Left ventricle myocardium inferior (tissue), 1 donor: ENCODE results near the gene PRRG2. TPM values are rescaled to one million over a fixed set of nuclear protein-coding genes. Genes with fewer than 3 reads are reported as not detected.

Experiments
- DNase-seq: peaks from one replicate; pipeline ENCODE4 v3.0.0-alpha.2; 2020
- H3K27ac ChIP-seq: fragments of 200-600 bp; replicated peaks from 2 replicates; pipeline ENCODE4 v1.8.0; 2021
- H3K27me3 ChIP-seq: fragments of 200-600 bp; 2 replicates; pipeline ENCODE4 v1.8.0; 2021; ENCODE audit warnings: low read depth
- H3K36me3 ChIP-seq: fragments of 200-600 bp; 2 replicates; pipeline ENCODE4 v1.8.0; 2021
- H3K4me1 ChIP-seq: fragments of 200-600 bp; 2 replicates; pipeline ENCODE4 v1.8.0; 2021
- H3K4me3 ChIP-seq: fragments of 200-600 bp; 2 replicates; pipeline ENCODE4 v1.8.0; 2021; ENCODE audit warnings: mild to moderate bottlenecking, moderate library complexity
- H3K9me3 ChIP-seq: fragments of 200-600 bp; replicated peaks from 2 replicates; pipeline ENCODE4 v1.8.0; 2021
- intact Hi-C: fragments of 100-400 bp; cut with micrococcal nuclease; formaldehyde crosslinking; loops from one replicate; pipeline ENCODE4 v1.11.0; 2022
- total RNA-seq: library from RNA; stranded (reverse); fragmentation: NEBNext Ultra II Directional; extraction: Animal tissue kit (Norgen Biotek cat#: 25700); gene quantifications from one replicate; pipeline ENCODE4 v1.2.1, GENCODE V29; 2021
- TF ChIP-seq, protein P1 (sequence below): fragments of 200-600 bp; IDR thresholded peaks from 2 replicates; pipeline ENCODE4 v1.8.0; 2021; ENCODE audit warnings: antibody characterized with exemption, mild to moderate bottlenecking, borderline replicate concordance
- donor health status: DM: no; HTN: yes; CAD: no; lungs with severe emphysema.

The PRRG2 gene
- total RNA-seq, 1 donor from 2014 or later, result 0.88 TPM

DNA sequence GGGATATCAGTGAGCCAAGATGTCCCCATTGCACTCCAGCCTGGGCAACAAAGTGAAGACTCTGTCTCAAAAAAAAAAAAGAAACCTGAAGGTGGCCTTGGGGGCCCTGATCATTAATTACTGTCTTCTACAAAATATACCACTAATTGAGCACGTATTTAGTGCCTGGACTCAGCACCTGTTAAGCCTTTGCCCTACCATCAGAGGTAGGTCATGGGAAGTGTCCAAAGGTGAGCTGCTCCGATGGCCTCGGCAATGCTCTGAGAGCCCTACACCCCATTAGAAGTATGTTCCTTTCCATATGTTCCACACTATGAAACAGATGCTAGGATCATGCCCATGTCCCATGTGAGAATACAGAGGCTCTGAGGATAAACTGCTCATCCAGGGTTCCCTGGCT is 21.7 kb upstream of the PRRG2 start:
- H3K27me3 ChIP-seq, result no peaks in the 10 kb centered on the region
- peaks cover 53% of the 10 kb centered on the region for H3K36me3 ChIP-seq
- peak overlapping the region; percentile 66 for H3K27ac ChIP-seq
- intact Hi-C loops, result no loop called here
- no peak for DNase-seq
- H3K4me1 ChIP-seq, result peaks cover 15% of the 10 kb centered on the region
- TF ChIP-seq, protein P1, sequence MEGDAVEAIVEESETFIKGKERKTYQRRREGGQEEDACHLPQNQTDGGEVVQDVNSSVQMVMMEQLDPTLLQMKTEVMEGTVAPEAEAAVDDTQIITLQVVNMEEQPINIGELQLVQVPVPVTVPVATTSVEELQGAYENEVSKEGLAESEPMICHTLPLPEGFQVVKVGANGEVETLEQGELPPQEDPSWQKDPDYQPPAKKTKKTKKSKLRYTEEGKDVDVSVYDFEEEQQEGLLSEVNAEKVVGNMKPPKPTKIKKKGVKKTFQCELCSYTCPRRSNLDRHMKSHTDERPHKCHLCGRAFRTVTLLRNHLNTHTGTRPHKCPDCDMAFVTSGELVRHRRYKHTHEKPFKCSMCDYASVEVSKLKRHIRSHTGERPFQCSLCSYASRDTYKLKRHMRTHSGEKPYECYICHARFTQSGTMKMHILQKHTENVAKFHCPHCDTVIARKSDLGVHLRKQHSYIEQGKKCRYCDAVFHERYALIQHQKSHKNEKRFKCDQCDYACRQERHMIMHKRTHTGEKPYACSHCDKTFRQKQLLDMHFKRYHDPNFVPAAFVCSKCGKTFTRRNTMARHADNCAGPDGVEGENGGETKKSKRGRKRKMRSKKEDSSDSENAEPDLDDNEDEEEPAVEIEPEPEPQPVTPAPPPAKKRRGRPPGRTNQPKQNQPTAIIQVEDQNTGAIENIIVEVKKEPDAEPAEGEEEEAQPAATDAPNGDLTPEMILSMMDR, result no peak
- H3K4me3 ChIP-seq, result no peak overlapping the region
- H3K9me3 ChIP-seq, result no peaks in the 10 kb centered on the region

DNA sequence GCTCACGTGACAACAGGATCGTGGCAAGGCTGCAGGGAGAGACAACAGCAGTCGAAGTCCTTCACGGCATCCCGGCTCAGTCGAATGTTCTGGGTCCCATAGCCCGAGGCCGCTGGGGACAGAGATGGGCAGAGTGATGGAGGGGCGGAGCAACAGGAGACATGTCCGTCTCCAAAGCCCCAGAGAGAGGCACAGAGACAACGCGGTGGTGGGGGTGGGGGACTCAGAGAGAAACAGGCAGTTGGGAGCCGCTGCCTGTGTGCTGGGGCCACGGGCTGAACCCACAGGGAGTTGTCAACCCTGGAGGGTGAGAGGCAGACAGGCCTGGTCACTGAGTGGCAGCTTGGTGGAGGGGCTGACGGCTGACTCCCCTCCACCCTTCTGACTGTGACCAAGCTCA is 21.2 kb upstream of the PRRG2 start:
- H3K27me3 ChIP-seq, result no peaks in the 10 kb centered on the region
- no peak for DNase-seq
- no peaks in the 10 kb centered on the region for H3K9me3 ChIP-seq
- peaks cover 51% of the 10 kb centered on the region for H3K36me3 ChIP-seq
- TF ChIP-seq, protein P1, result no peak
- H3K4me1 ChIP-seq, result peaks cover 15% of the 10 kb centered on the region
- H3K27ac ChIP-seq, result peak overlapping the region; percentile 66
- no peak overlapping the region for H3K4me3 ChIP-seq
- intact Hi-C loops, result no loop called here

DNA sequence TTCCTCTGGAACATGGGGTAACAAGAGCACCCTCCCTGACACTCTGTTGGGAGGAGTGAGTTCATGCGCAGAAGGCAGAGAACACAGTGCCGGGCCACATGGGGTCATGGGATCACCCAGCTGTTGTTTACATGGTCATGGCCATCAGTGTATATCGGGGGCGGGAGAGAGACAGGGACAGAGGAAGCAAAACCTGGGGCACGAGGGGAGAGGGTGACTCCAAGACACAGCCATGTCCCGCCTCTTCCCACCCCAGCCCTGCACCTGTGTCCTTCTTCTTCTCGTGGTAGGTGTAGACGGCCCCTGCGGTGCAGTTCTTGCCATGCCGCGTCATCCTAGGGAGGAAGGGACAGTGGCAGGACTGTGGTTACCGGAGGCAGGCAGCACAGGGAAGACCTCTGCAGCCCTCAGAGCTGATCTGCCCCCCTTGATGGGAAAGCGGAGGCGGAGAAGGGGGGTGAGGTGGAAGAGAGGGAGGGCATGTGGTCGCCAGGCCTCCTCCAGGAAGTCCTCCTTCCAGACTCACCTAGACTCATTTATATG is 20.7 kb upstream of the PRRG2 start:
- no peaks in the 10 kb centered on the region for H3K27me3 ChIP-seq
- H3K4me3 ChIP-seq, result no peak overlapping the region
- H3K36me3 ChIP-seq, result peaks cover 46% of the 10 kb centered on the region
- TF ChIP-seq, protein P1, result no peak
- H3K9me3 ChIP-seq, result no peaks in the 10 kb centered on the region
- intact Hi-C loops, result no loop called here
- peaks cover 20% of the 10 kb centered on the region for H3K4me1 ChIP-seq
- peak; percentile 35 for DNase-seq
- peak overlapping the region; percentile 66 for H3K27ac ChIP-seq

DNA sequence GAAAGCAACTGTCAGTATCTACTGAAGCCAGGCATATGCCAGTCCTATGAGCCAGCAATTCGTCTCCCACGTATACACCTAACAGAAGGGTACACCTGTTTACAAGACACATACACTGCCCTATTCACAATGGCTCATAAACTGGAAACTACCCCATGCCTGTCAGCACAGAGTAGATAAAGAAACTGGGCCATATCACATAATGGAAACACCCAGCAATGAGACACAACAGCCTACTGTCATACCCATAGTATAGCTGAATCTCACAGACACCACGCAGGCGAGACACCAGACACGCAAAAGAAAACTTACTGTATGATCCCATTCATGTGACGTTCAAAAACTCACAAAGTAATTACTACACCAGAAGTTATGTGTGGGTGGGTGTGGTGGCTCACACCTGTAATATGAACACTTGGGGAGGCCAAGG is 16.5 kb upstream of the PRRG2 start:
- peak overlapping the region; percentile 66 for H3K27ac ChIP-seq
- H3K9me3 ChIP-seq, result no peaks in the 10 kb centered on the region
- peaks cover 41% of the 10 kb centered on the region for H3K4me1 ChIP-seq
- H3K36me3 ChIP-seq, result peaks cover 8% of the 10 kb centered on the region
- H3K4me3 ChIP-seq, result no peak overlapping the region
- intact Hi-C loops, result no loop called here
- DNase-seq, result no peak
- TF ChIP-seq, protein P1, result no peak
- H3K27me3 ChIP-seq, result no peaks in the 10 kb centered on the region

DNA sequence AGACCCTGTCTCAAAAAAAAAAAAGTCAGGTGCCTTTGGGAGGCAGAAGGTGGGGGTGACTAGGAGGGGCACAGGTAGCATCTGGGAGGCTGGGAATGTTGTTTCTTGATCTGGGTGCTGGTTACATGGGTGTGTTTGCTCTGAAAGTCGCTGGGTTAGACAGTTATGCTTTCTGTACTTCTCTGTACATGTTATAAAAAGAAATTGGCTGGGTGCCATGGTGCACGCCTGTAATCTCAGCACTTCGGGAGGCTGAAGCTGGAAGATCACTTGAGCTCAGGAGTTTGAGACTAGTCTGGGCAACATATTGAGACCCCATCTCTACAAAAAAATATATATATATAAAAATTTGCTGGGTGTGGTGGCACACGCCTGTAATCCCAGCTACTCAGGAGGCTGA is 15.9 kb upstream of the PRRG2 start:
- Histone ChIP-seq H3K4me1 (peaks cover 46% of the 10 kb centered on the region), H3K27me3 (no peaks in the 10 kb centered on the region), H3K27ac (peak overlapping the region; percentile 66), H3K9me3 (no peaks in the 10 kb centered on the region), H3K36me3 (peaks cover 1% of the 10 kb centered on the region), H3K4me3 (no peak overlapping the region)
- TF ChIP-seq, protein P1, result no peak
- intact Hi-C loops, result no loop called here
- DNase-seq, result no peak

DNA sequence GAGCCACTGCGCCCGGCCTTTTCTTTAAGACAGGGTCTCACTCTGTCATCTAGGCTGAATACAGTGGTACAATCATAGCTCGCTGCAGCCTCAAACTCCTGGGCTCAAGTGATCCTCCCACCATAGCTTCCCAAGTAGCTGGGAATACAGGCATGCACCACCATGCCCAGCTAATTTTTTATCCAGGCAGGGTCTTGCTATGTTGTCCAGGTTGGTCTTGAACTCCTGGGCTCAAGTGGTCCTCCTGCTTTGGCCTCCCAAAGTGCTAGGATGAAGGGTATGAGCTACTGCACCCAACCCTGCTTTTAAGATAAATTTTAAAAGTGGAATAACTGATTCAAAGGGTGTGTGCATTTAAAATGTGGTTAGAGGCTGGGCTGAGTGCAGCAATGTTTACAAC is 14.8 kb upstream of the PRRG2 start:
- intact Hi-C loops, result no loop called here
- no peak overlapping the region for H3K27ac ChIP-seq

More for the DNA sequence above, 14.8 kb upstream of the PRRG2 start:
- Histone ChIP-seq H3K4me3 (no peak overlapping the region), H3K27me3 (no peaks in the 10 kb centered on the region), H3K36me3 (no peaks in the 10 kb centered on the region), H3K4me1 (peaks cover 57% of the 10 kb centered on the region), H3K9me3 (no peaks in the 10 kb centered on the region)
- TF ChIP-seq, protein P1, result no peak
- no peak for DNase-seq
